ENCODE results near the gene NUP210L.
A peak's percentile ranks its signal among the peaks of the same experiment; 100 is the strongest.

The NUP210L gene

DNA sequence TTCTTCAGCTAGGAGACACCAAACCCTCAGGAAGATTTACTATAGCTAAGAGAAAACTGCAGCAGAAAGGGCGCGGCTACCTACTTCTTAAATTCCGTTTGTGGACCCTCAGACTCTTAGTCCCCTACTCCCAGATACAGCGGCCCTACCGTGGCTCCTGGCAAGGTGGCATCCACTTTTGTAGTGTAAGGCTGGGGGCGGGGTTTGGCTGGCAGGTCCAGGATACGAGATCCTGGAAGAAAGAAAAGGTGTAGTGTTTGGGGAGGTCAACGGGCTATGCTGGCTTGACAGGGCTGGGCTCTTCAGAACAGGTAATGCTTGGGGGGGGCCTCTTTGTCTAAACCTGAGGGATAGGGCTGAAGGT is 186.9 kb downstream of the NUP210L start:
- no peak for DNase-seq (ENCODE audit: low read depth in 1 of 2, low spot score in 1 of 2)

GRCh38 chr1:153967107-153967999 is 187.5 kb downstream of the NUP210L start, which contains the start of gene CREB3L4:
TSS of gene CREB3L4 (plus strand) at chr1:153967902. CDS start at chr1:153968526, 624 bp downstream.
- peak; percentile 62 to 74 for DNase-seq (ENCODE audit: low read depth in 1 of 2, low spot score in 1 of 2)

DNA sequence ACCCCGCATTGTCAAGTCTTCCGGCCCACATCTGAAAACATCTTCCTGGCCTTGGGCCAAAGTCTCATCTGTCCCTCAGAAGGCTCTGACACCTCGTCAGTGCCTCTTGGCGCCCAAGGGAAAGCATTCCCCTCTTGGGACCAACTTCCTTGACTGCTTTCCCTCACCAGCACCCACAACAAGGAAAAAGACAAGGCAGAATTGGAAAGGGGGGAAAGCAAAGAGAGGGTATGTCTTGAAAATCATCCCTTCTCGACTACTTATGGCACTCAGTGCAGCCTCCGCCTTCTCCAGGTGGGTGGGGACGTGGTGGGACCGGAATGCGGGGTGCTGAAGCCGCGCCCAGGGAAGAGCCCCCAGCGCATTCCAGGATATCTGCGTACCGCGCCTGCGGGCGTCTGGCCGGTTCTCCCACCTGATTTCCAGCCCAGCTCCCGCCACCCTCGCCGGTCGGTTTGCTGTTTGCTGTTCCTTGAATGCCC is 191.0 kb downstream of the NUP210L start:
- no peak for DNase-seq (ENCODE audit: low read depth in 1 of 2, low spot score in 1 of 2)

- DNase-seq (ENCODE audit: low read depth in 1 of 2, low spot score in 1 of 2), result peak; percentile 88 to 90
Measured at GRCh38 chr1:153963030-153963849, 191.6 kb downstream of the NUP210L start, which contains the start of gene SLC39A1. TSS of gene SLC39A1 (minus strand) at chr1:153963537. CDS start at chr1:153962715, 822 bp downstream.

DNA sequence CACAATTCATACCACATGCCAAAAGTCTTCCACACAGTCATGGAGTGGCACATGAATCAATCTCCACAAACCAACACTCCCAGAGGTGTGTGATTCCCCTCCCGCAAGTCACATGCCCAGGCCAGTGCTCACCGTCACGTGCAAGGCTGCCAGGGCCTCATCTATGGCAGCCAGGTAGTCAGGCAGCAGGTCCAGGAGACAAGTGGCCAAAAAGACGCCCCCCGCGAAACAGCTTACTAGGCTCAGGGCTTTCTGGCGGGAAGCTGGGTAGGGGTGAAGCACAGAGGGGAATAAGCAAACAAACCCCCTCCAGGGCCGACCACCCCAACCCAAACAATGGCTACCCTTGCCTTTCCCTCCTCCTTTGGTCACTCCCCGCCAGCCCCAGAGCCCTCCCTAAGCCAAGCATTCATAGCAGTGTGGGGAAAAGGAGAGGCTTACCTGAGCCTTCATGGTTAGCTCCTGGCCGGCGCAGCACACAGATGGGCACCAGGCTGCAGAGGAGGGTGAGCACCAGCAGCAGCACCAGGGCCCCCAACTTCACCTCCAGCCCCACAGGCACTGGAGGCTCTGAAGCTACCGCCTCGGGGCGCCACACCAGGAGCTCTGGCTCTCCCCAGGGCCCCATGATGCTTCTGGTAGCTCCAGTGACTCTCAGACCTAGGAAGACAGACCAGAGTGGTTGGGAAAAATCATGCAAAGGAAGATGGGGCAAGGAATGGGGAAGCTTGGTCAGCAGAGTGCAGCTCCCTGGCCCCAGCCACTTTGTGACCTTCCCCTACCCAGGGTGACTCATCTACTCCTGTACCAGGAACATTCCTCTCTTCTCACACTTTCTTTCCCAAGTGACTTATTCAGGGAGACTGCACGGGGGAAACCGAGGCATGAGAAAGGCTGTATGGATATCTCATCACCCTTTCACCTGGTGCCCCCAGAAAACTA is 192.5 kb downstream of the NUP210L start:
- no peak for DNase-seq (ENCODE audit: low read depth in 1 of 2, low spot score in 1 of 2)

- DNase-seq (ENCODE audit: low read depth in 1 of 2, low spot score in 1 of 2), result no peak
Measured at GRCh38 chr1:153961421-153961820, 193.5 kb downstream of the NUP210L start.

DNA sequence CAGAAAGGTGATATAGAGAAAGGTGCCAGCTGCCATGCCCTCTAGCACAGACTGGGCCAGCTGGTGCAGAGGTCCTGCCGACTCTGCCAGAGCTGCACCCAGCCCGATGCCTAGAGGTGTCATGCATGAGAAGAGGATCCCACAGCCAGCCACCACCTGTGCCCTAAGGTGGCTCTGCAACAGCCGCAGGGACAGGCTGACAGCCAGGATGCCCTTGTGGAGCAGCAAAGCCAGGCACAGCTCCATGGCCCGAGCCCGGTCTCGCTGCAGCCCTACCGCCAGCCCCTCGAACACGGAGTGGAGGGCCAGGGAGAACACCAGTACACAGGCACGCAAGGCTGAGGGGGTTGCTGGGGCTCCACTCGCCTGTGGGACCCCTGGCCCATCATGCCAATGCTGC is 194.7 kb downstream of the NUP210L start:
- DNase-seq (ENCODE audit: low read depth in 1 of 2, low spot score in 1 of 2), result no peak

- no peak for DNase-seq (ENCODE audit: low read depth in 1 of 2, low spot score in 1 of 2)
Measured at GRCh38 chr1:153959454-153959853, 195.4 kb downstream of the NUP210L start.

DNA sequence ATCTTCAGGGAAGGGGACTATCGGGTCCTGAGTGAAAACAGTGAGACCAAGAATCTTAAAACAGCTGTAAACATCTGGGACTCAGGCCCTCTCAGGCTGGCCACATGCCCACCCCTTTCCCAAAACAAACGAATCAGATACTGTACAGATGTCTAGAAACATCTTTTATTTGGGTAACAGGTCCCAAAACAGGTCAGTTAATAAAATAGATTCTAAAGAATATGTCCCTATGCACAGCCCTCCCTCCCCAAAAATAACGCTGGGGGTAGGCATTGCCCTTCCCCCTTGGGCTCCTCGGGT is 196.0 kb downstream of the NUP210L start:
- no peak for DNase-seq (ENCODE audit: low read depth in 1 of 2, low spot score in 1 of 2)

DNA sequence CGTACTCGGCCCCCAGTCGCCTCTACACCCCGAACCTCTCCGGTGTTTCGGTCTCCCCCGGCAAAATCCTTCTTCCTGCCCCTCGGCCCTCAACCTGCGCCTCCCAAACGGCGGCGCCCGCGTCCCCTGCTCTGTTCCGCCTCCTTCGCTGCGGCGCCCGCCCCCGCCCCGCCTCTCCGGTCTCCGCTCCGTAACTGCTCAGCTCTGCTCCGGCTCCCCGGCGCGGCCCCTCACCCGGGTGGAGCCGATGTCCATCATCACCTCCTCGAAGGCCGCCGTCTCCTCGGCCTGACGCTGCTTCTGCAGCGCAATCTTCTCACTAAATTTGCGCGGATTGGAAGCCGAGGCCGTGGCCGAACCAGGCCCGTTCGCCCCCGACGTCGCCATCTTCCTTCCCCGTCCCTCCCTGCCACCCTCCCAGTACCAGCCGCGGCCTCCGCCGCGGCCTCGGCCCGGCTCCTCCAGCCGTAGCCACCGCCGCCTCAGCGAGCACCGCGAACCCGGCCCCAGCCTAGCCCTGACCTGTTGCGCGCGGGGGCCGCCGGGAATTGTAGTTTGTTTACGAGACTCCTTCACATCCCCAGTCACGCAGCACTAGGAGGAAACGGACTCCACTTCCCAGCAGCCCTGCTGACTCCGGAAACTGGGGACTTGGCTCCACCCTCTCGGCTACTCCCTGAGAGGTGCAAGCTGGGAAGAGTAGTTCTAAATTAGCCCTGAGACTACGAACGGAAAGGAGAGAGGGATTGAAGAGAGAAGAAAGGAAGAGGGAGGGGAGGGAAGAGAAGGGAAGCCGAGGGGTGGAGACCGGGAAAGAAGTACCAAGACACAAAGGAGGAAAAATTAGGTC is 196.5 kb downstream of the NUP210L start, which contains the start of gene CRTC2:
Gene CRTC2, minus strand, starts transcription at position 502 of the 850 bp plus-strand sequence. Its CDS starts 115 bp downstream, at position 387.
- peak; percentile 93 to 95 for DNase-seq (ENCODE audit: low read depth in 1 of 2, low spot score in 1 of 2)

DNA sequence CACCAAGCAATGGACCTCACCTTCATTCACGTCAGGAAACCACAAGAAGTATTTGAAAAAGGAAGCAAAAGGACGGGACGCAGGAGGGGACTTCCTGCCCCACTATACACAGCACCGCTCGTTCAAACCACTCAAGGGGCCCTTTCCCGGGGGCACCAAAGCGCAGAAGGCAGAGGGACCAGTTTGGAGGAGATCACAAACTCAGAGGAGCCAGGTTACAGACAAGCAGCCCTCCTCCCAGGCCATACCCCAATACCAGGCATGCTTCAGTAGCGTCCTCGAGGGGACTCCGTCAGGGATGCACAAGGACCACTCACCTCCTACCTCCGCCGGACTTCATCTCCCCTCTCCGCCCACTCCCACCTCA is 197.1 kb downstream of the NUP210L start:
- peak in 1 of 2 donors; percentile 14 for DNase-seq (ENCODE audit: low read depth in 1 of 2, low spot score in 1 of 2)

- DNase-seq (ENCODE audit: low read depth in 1 of 2, low spot score in 1 of 2), result no peak
Measured at GRCh38 chr1:153956997-153957715, 197.7 kb downstream of the NUP210L start.

DNA sequence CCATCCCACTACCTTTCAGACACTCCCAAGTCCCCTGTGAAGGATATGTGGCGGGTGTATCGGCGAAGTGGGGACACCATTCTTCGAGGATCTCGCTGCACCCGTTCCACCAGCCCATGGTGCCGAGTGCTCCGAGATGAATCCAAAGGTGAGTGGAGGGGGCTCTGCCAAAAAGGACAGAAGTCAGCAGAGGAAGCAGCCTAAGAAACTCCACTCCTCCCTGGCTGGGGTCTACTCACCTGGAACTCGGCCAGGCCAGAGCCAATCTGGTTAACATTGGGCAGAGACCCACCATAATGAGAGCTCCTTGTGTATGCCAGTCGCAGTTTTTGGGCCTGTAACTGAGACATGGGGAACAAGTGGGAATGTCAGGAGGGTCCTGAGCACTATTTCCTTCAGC is 200.0 kb downstream of the NUP210L start:
- no peak for DNase-seq (ENCODE audit: low read depth in 1 of 2, low spot score in 1 of 2)

GRCh38 chr1:153953859-153954365 is 201.0 kb downstream of the NUP210L start:
- DNase-seq (ENCODE audit: low read depth in 1 of 2, low spot score in 1 of 2), result no peak

GRCh38 chr1:153951801-153952200 is 203.1 kb downstream of the NUP210L start:
- DNase-seq (ENCODE audit: low read depth in 1 of 2, low spot score in 1 of 2), result no peak

GRCh38 chr1:153951183-153951582 is 203.7 kb downstream of the NUP210L start:
- no peak for DNase-seq (ENCODE audit: low read depth in 1 of 2, low spot score in 1 of 2)

DNA sequence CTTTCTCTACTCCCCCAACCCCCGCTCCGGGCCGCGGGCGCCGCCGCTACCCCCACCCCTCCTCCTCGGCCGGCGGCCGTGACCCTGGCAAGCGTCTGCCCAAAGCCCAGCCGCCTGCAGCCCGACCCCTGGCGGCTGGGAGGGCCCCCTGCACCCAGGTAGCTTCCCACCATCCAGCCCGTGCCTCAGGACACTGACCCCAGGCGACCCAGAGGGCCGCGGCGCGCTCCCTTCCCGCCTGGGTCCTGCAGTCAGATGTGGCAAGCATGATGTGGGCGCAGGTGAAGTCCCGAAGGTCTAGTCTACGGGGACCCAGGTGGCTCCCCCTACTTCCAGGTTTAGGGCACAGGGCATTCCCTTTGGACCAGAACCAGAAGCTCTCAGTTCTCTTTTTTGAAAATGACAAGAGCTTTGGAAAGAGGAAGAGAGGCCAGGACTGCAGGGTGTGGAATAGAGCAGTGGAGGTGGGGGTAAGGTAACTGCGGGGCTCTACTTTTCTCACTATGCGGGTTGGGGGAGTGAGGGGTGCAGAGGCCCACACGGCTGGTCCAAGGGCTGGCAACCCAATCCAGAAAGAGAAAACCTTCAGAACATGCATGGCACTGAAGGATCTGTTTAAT is 208.1 kb downstream of the NUP210L start, which contains the start of gene DENND4B:
Gene DENND4B, minus strand, starts transcription at position 97 of the 620 bp plus-strand sequence. CDS start 2,344 bp downstream, outside the sequence.
- DNase-seq (ENCODE audit: low read depth in 1 of 2, low spot score in 1 of 2), result peak; percentile 52 to 70
